Panc1 (cell line): Measurements from ENCODE around the gene FIZ1.

Source experiments
- CTCF ChIP-seq: fragments of 450-650 bp; IDR thresholded peaks from 2 replicates; pipeline ENCODE4 v1.5.1; 2017; ENCODE audit warnings: mild to moderate bottlenecking
- POLR2AphosphoS5 ChIP-seq: IDR thresholded peaks from 2 replicates; pipeline ENCODE4 v1.6.1; 2012; ENCODE audit warnings: mild to moderate bottlenecking, low read depth, low read length, moderate library complexity
- REST ChIP-seq, 2 experiments: IDR thresholded peaks; 2 replicates each; pipeline ENCODE4 v1.6.1; 2011 to 2012; ENCODE audit warnings: low read depth in 2 of 2, control low read depth in 1 of 2, low read length in 1 of 2, mild to moderate bottlenecking in 1 of 2, moderate library complexity in 1 of 2; ENCODE audit not compliant: insufficient read depth in 1 of 2
- SIN3A ChIP-seq: IDR thresholded peaks from 2 replicates; pipeline ENCODE4 v1.6.1; 2012; ENCODE audit warnings: low read depth, mild to moderate bottlenecking, low read length, moderate library complexity, borderline replicate concordance; ENCODE audit not compliant: insufficient read depth
- TCF7L2 ChIP-seq: IDR thresholded peaks from 2 replicates; pipeline ENCODE4 v1.6.1; 2011; ENCODE audit warnings: mild to moderate bottlenecking, low read depth, low read length, inconsistent platforms

DNA sequence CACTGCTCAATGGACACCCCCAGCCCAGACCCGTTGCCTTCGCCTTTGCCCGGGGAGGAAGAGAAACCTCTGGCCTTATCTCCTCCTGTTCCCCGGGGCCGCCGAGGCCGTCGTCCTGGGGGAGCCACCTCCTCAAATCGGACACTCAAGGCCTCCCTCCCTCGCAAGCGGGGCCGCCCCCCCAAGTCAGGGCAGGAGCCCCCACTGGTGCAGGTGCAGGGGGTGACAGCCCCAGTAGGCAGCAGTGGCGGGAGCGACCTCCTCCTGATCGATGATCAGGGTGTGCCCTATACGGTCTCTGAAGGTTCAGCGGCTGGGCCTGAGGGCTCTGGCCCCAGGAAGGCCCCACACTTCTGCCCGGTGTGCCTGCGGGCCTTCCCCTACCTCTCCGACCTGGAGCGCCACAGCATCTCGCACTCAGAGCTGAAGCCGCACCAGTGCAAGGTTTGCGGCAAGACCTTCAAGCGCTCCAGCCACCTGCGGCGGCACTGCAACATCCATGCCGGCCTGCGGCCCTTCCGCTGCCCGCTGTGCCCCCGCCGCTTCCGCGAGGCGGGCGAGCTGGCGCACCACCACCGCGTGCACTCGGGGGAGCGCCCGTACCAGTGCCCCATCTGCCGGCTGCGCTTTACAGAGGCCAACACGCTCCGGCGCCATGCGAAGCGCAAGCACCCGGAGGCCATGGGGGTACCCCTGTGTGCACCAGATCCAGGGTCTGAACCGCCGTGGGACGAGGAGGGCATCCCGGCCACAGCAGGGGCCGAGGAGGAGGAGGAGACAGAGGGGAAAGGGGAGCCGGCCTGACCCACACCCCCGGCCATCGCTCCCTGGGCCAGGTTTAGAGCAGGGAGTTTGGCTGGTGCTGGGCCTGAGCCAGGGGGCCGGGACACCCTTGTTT lies 3.0 kb upstream of the FIZ1 start:
- TF ChIP-seq CTCF, result no peak
- no peak for TF ChIP-seq POLR2AphosphoS5
- TF ChIP-seq TCF7L2, result no peak
- TF ChIP-seq REST (IDR thresholded peaks at IDR 0.05; ENCODE audit: insufficient read depth in 1 of 2, low read depth in 2 of 2, low read length in 1 of 2), result no peak
- TF ChIP-seq SIN3A, result no peak
